Spleen (tissue), 7 donors: ENCODE measurements around the gene GSG1L.

Experiments used
- CTCF ChIP-seq, 11 experiments: fragments of 200-600 bp in 7 of 11; fragments of 450-650 bp in 4 of 11; sonication (generic) in 4 of 11; IDR thresholded peaks in 8 of 11; conservative IDR thresholded peaks in 3 of 11; 1 replicate in 7 of 11; 2 replicates in 4 of 11; pipeline versions ENCODE4 v1.4.0 to v1.8.0; 2016 to 2021; ENCODE audit warnings: antibody characterized with exemption in 11 of 11, inconsistent platforms in 4 of 11, mild to moderate bottlenecking in 1 of 11
- POLR2A ChIP-seq, 3 donors: fragments of 450-650 bp; IDR thresholded peaks; one replicate each; pipeline ENCODE4 v1.5.1; 2017; ENCODE audit warnings: antibody characterized with exemption in 3 of 3, mild to moderate bottlenecking in 1 of 3
- POLR2AphosphoS5 ChIP-seq, 3 donors: sonication (generic); formaldehyde crosslinking; IDR thresholded peaks; one replicate each; pipeline ENCODE4 v1.5.1; 2017; ENCODE audit warnings: antibody characterized with exemption in 3 of 3
- donor health status: DM: no; HTN: no; CAD: no; lungs with moderate emphysema.
- donor health status: DM: no; HTN: no; CAD: no.
- donor health status: DM: no; HTN: no; CAD: no.

- no peak for TF ChIP-seq POLR2AphosphoS5 (IDR thresholded peaks at IDR 0.05)
- TF ChIP-seq CTCF (IDR thresholded peaks at IDR 0.05 in 8 of 11, conservative IDR thresholded peaks at IDR 0.05 in 3 of 11): no peak
- TF ChIP-seq POLR2A (IDR thresholded peaks at IDR 0.05): no peak
Measured at GRCh38 chr16:27813591-27813990, 249.9 kb downstream of the GSG1L start.
